GM18517 (cell line): ENCODE measurements around the gene RYR2.
"Not testable (repeated sequence)": the region's sequence is repeated elsewhere in the genome, so short reads cannot be mapped to it uniquely, and the experiment has no call there.

Source experiments
- ATAC-seq: cut with Tn5 transposase; IDR thresholded peaks from one replicate; pipeline ENCODE4 v1.9.1; 2021; ENCODE audit warnings: mild to moderate bottlenecking, moderate library complexity; ENCODE audit not compliant: unreplicated experiment

Gene RYR2

DNA sequence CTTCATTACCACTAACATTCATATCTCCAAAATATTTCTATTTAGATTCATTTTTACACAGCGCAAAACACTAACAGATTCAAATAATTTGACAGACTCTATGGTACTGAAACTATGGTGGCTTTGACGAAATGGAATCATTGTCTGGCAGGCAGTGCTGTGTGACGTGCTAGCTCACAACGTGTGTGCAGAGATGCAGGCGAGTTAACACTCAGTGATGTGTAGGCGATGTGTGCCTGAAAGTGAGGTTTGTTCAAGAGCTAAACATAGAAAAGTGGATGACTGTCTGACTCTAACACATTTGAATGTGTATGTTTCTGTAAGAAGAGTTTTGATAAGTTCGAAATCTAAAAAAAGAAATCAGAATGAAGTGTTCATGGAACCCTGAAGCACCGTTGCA, 97.7 kb downstream of the RYR2 start:
- ATAC-seq, result no peak

GRCh38 chr1:237140986-237141385, 99.0 kb downstream of the RYR2 start:
- no peak for ATAC-seq

GRCh38 chr1:237141502-237141901, 99.5 kb downstream of the RYR2 start:
- no peak for ATAC-seq

DNA sequence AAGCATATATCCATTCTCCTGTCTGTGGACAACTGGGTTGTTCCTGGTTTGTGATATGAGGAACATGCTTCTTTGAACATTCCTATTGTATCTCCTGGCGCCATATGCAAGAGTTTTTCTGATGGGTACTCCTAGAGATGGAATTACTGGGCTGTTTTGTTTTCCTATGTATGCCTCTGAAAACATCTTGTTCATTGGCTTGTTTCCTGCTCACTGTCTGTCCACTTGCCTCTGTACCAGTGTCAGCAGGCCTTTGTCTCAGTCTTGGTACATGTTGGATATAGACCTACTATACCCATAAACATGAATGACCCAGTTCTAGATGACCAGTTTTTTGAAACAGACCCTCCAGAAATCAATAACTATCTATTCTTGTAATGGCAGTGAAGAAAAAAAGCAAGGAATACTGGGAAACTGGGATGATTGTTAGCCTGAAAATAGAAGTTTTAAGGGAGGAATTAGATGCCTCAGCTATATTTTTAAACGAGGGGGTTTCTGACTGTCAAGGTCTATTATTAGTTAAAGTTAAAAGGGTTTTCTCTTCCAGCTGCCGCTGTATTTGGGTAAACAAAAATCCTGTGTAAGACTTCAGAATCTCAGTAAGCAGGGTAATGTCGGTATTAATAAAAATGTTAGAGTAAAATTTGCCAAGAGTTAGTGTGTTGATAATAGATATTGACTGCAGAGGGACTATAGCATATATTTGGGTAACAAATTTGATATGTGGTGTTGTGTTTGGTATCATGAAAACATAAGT, 103.6 kb downstream of the RYR2 start:
- no peak for ATAC-seq

DNA sequence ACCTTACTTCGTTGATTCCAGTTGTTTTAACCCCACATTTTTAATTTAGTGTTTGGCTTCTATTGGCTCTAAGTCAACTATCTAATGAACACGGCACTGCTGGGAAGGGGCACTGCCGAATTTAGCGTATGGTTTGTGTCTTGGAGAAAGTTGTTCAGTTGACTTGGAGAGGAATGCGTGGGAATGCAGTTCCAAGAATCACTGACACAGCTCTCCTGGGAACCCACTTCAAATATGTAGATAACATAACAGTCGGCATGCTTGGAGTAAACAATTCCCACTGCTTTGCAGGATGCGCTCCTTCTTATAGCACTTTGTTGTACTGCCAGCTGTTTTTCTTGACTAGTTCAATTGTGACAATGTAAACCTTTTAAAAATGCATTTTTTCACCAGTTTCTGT, 104.3 kb downstream of the RYR2 start:
- ATAC-seq, result no peak

- no peak for ATAC-seq
These were observed 107.9 kb downstream of the RYR2 start for GRCh38 chr1:237149857-237150256.

DNA sequence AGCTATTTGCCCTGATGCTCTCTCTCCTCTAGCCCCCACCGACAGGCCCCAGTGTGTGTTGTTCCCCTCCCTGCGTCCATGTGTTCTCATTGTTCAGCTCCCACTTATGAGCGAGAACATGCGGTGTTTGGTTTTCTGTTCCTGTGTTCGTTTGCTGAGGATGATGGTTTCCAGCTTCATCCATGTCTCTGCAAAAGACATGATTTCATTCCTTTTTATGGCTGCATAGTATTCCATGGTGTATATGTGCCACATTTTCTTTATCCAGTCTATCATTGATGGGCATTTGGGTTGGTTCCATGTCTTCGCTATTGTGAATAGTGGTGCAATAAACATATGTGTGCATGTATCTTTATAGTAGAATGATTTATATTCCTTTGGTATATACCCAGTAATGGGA, 110.0 kb downstream of the RYR2 start:
- ATAC-seq, result not testable (repeated sequence)

- no peak for ATAC-seq
These were observed 110.7 kb downstream of the RYR2 start for GRCh38 chr1:237152506-237153335.

GRCh38 chr1:237154157-237154556, 112.2 kb downstream of the RYR2 start:
- no peak for ATAC-seq

DNA sequence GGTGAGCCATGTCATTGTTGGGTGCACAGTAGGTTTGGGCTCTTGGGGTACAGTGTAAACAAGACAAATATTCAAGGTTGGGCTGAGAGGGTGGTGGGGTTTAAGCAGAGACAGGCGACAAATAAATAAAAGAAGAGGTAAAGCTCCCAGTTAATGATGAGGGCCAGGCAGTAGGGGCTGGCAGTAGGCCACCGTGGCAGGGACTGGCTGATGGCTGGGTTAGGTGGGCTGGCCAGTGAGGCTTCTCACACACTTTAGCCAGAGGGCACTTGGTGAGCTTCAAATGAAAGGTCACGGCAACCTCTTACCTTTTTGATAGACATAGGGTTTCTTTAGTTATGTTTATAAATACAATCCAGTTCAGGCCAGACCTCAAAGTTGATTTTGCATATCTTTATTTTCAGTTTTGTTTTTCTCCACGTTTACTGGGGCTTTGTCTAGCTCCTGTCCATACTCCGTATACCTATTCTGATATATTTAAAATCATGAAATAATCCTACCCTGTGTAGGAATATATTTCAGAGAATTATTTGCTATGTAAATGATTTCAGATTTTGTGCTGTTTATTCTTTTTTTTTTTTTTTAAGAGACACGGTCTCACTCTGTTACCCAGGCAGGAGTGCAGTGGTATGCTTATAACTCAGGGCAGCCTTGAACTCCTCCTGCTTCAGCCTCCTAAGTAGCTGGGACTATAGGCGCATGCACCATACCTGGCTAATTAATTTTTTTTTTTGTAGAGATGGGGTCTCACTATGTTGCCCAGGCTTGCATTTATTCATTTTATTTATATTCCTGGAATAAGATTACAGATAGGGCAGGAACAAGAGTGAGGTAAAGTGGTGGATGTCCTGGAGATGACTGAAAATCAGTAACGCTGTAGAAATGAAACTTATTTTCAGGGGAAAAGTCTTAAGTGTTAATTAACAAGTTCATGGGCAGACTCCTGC, 122.7 kb downstream of the RYR2 start:
- no peak for ATAC-seq

GRCh38 chr1:237166086-237166485, 124.1 kb downstream of the RYR2 start:
- ATAC-seq, result no peak

GRCh38 chr1:237166593-237167101, 124.7 kb downstream of the RYR2 start:
- ATAC-seq, result no peak

DNA sequence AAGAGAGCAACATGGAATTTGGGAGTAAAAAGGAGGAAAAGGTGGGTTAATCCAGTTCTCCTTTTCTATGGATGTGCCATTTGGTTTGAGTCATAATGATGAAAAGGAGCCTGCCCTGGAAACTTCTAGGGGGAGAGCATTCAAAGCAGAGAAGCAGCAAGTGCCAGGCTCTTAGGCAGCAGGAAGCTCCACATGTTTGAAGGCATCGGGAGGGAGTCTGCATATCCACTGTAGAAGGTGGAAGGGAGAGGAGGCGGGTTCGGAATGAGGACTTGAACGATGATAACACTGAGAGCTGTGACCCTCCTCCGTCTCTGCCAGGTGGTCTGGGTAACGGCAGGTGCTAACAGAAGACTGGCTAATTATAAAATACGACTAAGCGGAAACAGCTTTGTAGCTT, 128.2 kb downstream of the RYR2 start:
- no peak for ATAC-seq

GRCh38 chr1:237171454-237172117, 129.6 kb downstream of the RYR2 start:
- ATAC-seq, result no peak

DNA sequence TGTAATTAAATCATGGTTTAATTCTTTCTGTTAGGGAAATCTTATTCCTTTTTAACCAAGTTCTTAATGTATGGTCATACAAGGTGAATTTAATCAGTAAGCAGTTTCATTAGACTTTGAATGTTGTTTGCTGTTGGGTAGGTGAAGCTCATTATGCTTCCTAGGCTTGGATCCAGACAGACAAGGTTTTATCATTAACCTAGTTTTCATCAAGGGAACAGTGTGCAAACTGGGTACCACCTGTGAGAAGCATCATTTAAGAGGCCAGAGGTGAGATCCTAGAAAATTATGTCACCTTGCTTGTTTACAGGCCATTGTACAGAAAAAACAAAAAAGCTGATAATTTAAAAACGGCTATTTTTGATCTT, 130.1 kb downstream of the RYR2 start:
- ATAC-seq, result no peak

DNA sequence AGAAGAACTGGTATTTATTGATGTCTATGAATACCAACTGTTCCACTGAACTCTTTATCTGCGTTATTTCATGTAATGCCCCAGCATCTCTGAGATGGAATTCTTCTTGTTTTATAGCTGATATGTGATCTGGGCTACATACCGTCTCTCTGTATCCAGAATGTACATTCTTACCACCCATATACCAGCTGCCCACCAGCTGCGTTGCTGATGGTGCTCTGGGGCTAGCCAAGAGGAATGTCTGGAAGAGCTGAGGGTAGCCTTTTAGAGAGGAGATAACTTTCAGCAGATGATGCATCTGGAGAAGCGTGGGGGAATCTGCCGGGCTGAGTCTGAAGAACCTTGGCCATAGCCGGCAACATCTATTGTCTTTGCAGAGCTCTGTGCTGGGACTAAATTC, 137.5 kb downstream of the RYR2 start:
- no peak for ATAC-seq

DNA sequence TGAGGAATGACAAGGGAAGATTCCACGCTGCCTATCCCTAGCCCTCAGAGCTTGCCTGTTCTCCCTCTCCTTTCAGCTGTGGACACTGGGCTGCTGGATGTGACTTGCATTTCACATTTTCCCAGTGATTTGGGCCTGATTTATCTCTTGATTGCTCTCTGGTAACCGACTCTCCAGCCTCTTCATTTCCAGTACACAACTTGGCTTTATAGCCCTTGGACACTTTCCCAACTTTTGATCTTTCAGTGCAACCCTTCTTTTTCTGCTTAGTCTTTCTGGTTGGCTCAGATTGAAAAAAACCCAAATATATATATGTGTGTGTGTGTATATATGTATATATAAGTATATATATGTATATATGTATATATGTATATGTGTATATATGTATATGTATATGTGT, 138.3 kb downstream of the RYR2 start:
- no peak for ATAC-seq

DNA sequence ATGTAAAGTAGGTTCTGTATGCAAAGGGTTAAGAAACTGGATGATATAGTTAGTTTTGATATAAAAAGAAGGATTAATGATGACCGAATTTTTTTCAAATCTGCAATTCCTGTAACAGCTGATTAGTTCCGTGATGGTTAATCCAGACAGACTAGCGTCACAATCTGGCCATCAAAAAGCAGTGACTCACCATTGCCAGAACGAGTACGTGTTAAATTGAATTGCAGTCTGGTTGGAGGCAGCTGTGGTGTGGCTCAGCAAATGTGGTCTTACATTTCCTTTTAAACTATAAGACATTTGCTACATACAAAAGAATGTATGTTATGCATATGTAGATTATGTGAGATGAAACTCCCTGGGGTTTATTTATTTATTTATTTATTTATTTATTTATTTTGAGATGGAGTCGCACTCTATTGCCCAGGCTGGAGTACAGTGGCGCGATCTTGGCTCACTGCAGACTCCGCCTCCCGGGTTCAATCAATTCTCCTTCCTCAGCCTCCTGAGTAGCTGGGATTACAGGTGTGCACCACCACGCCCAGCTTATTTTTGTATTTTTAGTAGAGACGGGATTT, 139.8 kb downstream of the RYR2 start:
- ATAC-seq, result no peak

DNA sequence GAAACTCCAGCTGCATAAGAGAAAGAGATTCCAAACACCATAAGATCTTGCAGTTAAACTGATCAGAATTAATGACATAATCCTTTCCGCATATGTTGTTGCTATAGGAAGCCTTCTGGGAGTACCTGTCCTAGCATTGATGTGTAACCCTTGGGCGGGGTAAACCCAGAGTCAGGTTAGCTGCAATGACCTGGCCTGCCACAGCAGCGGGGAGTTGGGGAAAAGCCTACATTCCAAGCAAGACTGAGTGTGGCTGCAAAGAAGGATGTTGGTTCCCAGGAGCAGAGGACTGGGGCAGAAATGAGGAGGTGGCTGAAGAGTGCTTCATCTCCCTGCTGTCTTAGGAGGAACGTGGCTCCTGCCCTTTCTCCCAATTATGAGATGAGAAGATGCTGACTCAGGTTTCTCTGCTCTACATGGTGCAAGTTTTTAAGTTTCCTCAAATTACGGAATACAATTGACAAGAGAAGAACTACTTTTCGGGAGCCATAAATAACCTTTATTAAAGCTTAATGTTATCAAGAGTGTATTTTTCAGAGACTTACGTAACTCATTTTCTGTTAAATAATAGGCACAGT, 142.1 kb downstream of the RYR2 start:
- ATAC-seq, result no peak

- ATAC-seq, result no peak
These were observed 144.7 kb downstream of the RYR2 start for GRCh38 chr1:237186675-237187074.
